Skeletal muscle tissue (tissue), 4 donors: Measurements from ENCODE around the gene SLC37A1. TPM values are rescaled to one million over a fixed set of nuclear protein-coding genes. Genes with fewer than 3 reads are reported as not detected.

ENCODE experiments used
- H3K27ac ChIP-seq: one replicate; pipeline ENCODE4 v1.7.0; 2013; ENCODE audit warnings: mild to moderate bottlenecking, low read depth, low read length, inconsistent platforms
- H3K27me3 ChIP-seq, 3 donors: one replicate each; pipeline ENCODE4 v1.7.0; 2013; ENCODE audit warnings: low read length in 3 of 3; ENCODE audit not compliant: control insufficient read depth in 3 of 3, insufficient read depth in 3 of 3
- H3K36me3 ChIP-seq, 3 donors: one replicate each; pipeline ENCODE4 v1.7.0; 2013; ENCODE audit warnings: low read length in 3 of 3; ENCODE audit not compliant: control insufficient read depth in 3 of 3, insufficient read depth in 3 of 3
- H3K4me1 ChIP-seq, 3 donors: one replicate each; pipeline ENCODE4 v1.7.0; 2013; ENCODE audit warnings: low read length in 3 of 3, mild to moderate bottlenecking in 3 of 3; ENCODE audit not compliant: control insufficient read depth in 3 of 3, insufficient read depth in 3 of 3
- H3K4me3 ChIP-seq, 3 donors: one replicate each; pipeline ENCODE4 v1.7.0; 2013; ENCODE audit warnings: low read length in 3 of 3
- H3K9ac ChIP-seq, 3 donors: one replicate each; pipeline ENCODE4 v1.7.0; 2013; ENCODE audit warnings: low read length in 3 of 3, mild to moderate bottlenecking in 3 of 3, moderate library complexity in 2 of 3, low read depth in 1 of 3
- H3K9me3 ChIP-seq, 3 donors: one replicate each; pipeline ENCODE4 v1.7.0; 2013; ENCODE audit warnings: low read length in 3 of 3; ENCODE audit not compliant: control insufficient read depth in 3 of 3
- total RNA-seq: library from RNA; depleted of rRNA; stranded (reverse); fragments of >200 nt; gene quantifications from one replicate; pipeline ENCODE4 v1.2.3, GENCODE V29; 2014
- donor health status: Osteomylitis.

SLC37A1 gene
- total RNA-seq, 1 donor from 2014 or later, result 2.1 TPM

- no peaks in the 10 kb centered on the region for H3K27me3 ChIP-seq
- H3K27ac ChIP-seq, result peak overlapping the region; percentile 93
- peaks cover 41 to 52% (median 47%) of the 10 kb centered on the region in 3 donors for H3K4me1 ChIP-seq
- peak overlapping the region; percentile 69 to 78 (median 77) for H3K9ac ChIP-seq
- H3K4me3 ChIP-seq, result peak overlapping the region; percentile 68 to 71 (median 70)
- peaks cover 11 to 17% (median 15%) of the 10 kb centered on the region in 3 donors for H3K36me3 ChIP-seq
- no peaks in the 10 kb centered on the region for H3K9me3 ChIP-seq
These were observed 10.8 kb downstream of the SLC37A1 start for GRCh38 chr21:42524341-42525028.

- Histone ChIP-seq H3K9me3 (no peaks in the 10 kb centered on the region), H3K4me1 (peaks cover 46 to 57% (median 47%) of the 10 kb centered on the region in 3 donors), H3K27me3 (no peaks in the 10 kb centered on the region), H3K36me3 (peaks cover 11 to 16% (median 13%) of the 10 kb centered on the region in 3 donors), H3K27ac (peak overlapping the region; percentile 93), H3K9ac (peak overlapping the region; percentile 69 to 78 (median 77)), H3K4me3 (peak overlapping the region; percentile 68 to 71 (median 70))
These were observed 11.5 kb downstream of the SLC37A1 start for GRCh38 chr21:42525029-42525581.

- Histone ChIP-seq H3K9me3 (no peaks in the 10 kb centered on the region), H3K9ac (peak overlapping the region in 2 of 3 donors; percentile 77 to 78), H3K27me3 (no peaks in the 10 kb centered on the region), H3K27ac (peak overlapping the region; percentile 93), H3K36me3 (peaks cover 10 to 13% (median 13%) of the 10 kb centered on the region in 3 donors), H3K4me1 (peaks cover 53 to 64% (median 54%) of the 10 kb centered on the region in 3 donors), H3K4me3 (peak overlapping the region in 1 of 3 donors; percentile 71)
These were observed 12.2 kb downstream of the SLC37A1 start for GRCh38 chr21:42525676-42526378.

GRCh38 chr21:42526379-42526727 lies 12.7 kb downstream of the SLC37A1 start:
- H3K27me3 ChIP-seq, result no peaks in the 10 kb centered on the region
- H3K9me3 ChIP-seq, result no peaks in the 10 kb centered on the region
- H3K9ac ChIP-seq, result peak overlapping the region in 1 of 3 donors; percentile 40
- H3K36me3 ChIP-seq, result peaks cover 8 to 10% (median 9%) of the 10 kb centered on the region in 3 donors
- H3K4me1 ChIP-seq, result peaks cover 55 to 69% (median 58%) of the 10 kb centered on the region in 3 donors
- no peak overlapping the region for H3K4me3 ChIP-seq
- peak overlapping the region; percentile 93 for H3K27ac ChIP-seq

- H3K4me3 ChIP-seq, result peak overlapping the region in 2 of 3 donors; percentile 17 to 75
- H3K27me3 ChIP-seq, result no peaks in the 10 kb centered on the region
- H3K9me3 ChIP-seq, result no peaks in the 10 kb centered on the region
- peak overlapping the region; percentile 93 for H3K27ac ChIP-seq
- peaks cover 3 to 10% (median 6%) of the 10 kb centered on the region in 3 donors for H3K36me3 ChIP-seq
- peaks cover 63 to 77% (median 66%) of the 10 kb centered on the region in 3 donors for H3K4me1 ChIP-seq
- H3K9ac ChIP-seq, result peak overlapping the region; percentile 13 to 82 (median 74)
These were observed 13.5 kb downstream of the SLC37A1 start for GRCh38 chr21:42527127-42527488.

- Histone ChIP-seq H3K36me3 (peaks cover 3 to 6% (median 4%) of the 10 kb centered on the region in 3 donors), H3K9me3 (no peaks in the 10 kb centered on the region), H3K27ac (peak overlapping the region; percentile 93), H3K4me3 (peak overlapping the region; percentile 62 to 75 (median 66)), H3K27me3 (no peaks in the 10 kb centered on the region), H3K4me1 (peaks cover 68 to 82% (median 71%) of the 10 kb centered on the region in 3 donors), H3K9ac (peak overlapping the region; percentile 73 to 82 (median 74))
These were observed 14.0 kb downstream of the SLC37A1 start for GRCh38 chr21:42527489-42528158.

GRCh38 chr21:42530167-42530518 lies 16.5 kb downstream of the SLC37A1 start:
- H3K4me3 ChIP-seq, result peak overlapping the region; percentile 68 to 77 (median 75)
- H3K9ac ChIP-seq, result peak overlapping the region; percentile 74 to 95 (median 79)
- no peaks in the 10 kb centered on the region for H3K9me3 ChIP-seq
- H3K36me3 ChIP-seq, result peaks cover 2 to 8% (median 7%) of the 10 kb centered on the region in 3 donors
- no peaks in the 10 kb centered on the region for H3K27me3 ChIP-seq
- peaks cover 63 to 85% (median 85%) of the 10 kb centered on the region in 3 donors for H3K4me1 ChIP-seq
- peak overlapping the region; percentile 98 for H3K27ac ChIP-seq

- peak overlapping the region; percentile 74 to 95 (median 79) for H3K9ac ChIP-seq
- no peaks in the 10 kb centered on the region for H3K9me3 ChIP-seq
- H3K27me3 ChIP-seq, result no peaks in the 10 kb centered on the region
- peaks cover 55 to 86% (median 79%) of the 10 kb centered on the region in 3 donors for H3K4me1 ChIP-seq
- peaks cover 6 to 10% (median 7%) of the 10 kb centered on the region in 3 donors for H3K36me3 ChIP-seq
- peak overlapping the region in 2 of 3 donors; percentile 75 to 77 for H3K4me3 ChIP-seq
- H3K27ac ChIP-seq, result peak overlapping the region; percentile 98
These were observed 18.1 kb downstream of the SLC37A1 start for GRCh38 chr21:42531771-42532170.

GRCh38 chr21:42532466-42533181 lies 19.0 kb downstream of the SLC37A1 start:
- Histone ChIP-seq H3K36me3 (peaks cover 7 to 11% (median 10%) of the 10 kb centered on the region in 3 donors), H3K9me3 (no peaks in the 10 kb centered on the region), H3K27ac (peak overlapping the region; percentile 98), H3K4me1 (peaks cover 46 to 82% (median 70%) of the 10 kb centered on the region in 3 donors), H3K27me3 (no peaks in the 10 kb centered on the region), H3K9ac (peak overlapping the region; percentile 74 to 95 (median 81)), H3K4me3 (peak overlapping the region; percentile 47 to 63 (median 54))
